ENCODE measurements around the gene SPSB1.

Gene SPSB1

DNA sequence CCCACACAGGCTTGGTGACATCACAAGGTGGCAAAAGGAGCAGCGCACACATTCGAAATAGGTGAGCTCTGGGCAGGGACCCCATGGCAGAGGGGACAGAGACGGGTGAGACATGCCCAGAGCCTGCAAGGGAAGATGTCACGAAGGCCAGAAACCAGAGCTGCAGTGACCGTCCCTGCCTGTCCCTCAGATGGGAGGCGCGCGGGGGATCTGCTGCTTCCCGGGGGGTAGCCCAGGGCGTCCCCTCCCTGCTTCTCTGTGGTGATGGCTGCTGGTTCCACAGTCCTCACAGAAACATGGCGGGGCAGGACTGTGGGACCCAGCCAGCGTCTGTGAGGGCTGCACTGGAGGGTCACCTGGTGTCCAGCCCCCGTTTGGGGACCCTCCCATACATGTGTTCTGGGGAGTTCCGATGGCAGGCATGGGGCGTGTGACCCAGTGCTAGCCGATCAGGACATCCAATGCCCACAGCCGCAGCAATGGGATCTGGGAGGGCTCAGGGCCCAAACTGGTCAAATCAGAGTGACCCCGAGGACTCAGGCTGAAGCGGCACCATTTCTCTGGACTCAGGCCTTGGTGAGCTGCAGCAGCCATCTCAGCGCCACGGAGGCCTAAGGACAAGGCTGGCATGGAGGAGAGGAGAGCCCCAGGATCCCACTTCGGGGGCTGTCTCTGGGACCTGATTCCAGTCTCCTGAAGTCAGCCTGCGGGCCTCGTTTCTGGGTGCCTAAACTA, 20.7 kb upstream of the SPSB1 start:
- no peak overlapping the region for H3K4me3 Mint-ChIP-seq
- no peaks in the 10 kb centered on the region for H3K9me3 Mint-ChIP-seq
- peak overlapping the region in 2 of 3 experiments; percentile 76 to 80 for H3K27ac Mint-ChIP-seq
- no peaks in the 10 kb centered on the region for H3K36me3 Mint-ChIP-seq (ENCODE audit: low read depth)
- TF ChIP-seq, protein P1, sequence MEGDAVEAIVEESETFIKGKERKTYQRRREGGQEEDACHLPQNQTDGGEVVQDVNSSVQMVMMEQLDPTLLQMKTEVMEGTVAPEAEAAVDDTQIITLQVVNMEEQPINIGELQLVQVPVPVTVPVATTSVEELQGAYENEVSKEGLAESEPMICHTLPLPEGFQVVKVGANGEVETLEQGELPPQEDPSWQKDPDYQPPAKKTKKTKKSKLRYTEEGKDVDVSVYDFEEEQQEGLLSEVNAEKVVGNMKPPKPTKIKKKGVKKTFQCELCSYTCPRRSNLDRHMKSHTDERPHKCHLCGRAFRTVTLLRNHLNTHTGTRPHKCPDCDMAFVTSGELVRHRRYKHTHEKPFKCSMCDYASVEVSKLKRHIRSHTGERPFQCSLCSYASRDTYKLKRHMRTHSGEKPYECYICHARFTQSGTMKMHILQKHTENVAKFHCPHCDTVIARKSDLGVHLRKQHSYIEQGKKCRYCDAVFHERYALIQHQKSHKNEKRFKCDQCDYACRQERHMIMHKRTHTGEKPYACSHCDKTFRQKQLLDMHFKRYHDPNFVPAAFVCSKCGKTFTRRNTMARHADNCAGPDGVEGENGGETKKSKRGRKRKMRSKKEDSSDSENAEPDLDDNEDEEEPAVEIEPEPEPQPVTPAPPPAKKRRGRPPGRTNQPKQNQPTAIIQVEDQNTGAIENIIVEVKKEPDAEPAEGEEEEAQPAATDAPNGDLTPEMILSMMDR (IDR thresholded peaks at IDR 0.05; ENCODE audit: unreplicated experiment in 3 of 3): no peak
- H3K4me1 Mint-ChIP-seq: peaks cover 50% of the 10 kb centered on the region
- peaks cover 7% of the 10 kb centered on the region for H3K27me3 Mint-ChIP-seq (ENCODE audit: low read depth)

- Mint-ChIP-seq H3K9me3 (no peaks in the 10 kb centered on the region), H3K27me3 (ENCODE audit: low read depth) (peaks cover 7% of the 10 kb centered on the region), H3K36me3 (ENCODE audit: low read depth) (no peaks in the 10 kb centered on the region), H3K4me3 (no peak overlapping the region), H3K27ac (no peak overlapping the region), H3K4me1 (peaks cover 46% of the 10 kb centered on the region)
- TF ChIP-seq, protein P1 (IDR thresholded peaks at IDR 0.05; ENCODE audit: unreplicated experiment in 3 of 3): no peak
Measured at GRCh38 chr1:9273177-9273576, 19.5 kb upstream of the SPSB1 start.

GRCh38 chr1:9275161-9275560, 17.5 kb upstream of the SPSB1 start:
- H3K4me1 Mint-ChIP-seq: peaks cover 56% of the 10 kb centered on the region
- peaks cover 11% of the 10 kb centered on the region for H3K27me3 Mint-ChIP-seq (ENCODE audit: low read depth)
- TF ChIP-seq, protein P1 (IDR thresholded peaks at IDR 0.05; ENCODE audit: unreplicated experiment in 3 of 3): no peak
- H3K4me3 Mint-ChIP-seq: peak overlapping the region in 1 of 3 experiments; percentile 33
- peak overlapping the region in 1 of 3 experiments; percentile 4 for H3K27ac Mint-ChIP-seq
- no peaks in the 10 kb centered on the region for H3K36me3 Mint-ChIP-seq (ENCODE audit: low read depth)
- no peaks in the 10 kb centered on the region for H3K9me3 Mint-ChIP-seq

- Mint-ChIP-seq H3K4me1 (peaks cover 56% of the 10 kb centered on the region), H3K36me3 (ENCODE audit: low read depth) (no peaks in the 10 kb centered on the region), H3K4me3 (peak overlapping the region in 1 of 3 experiments; percentile 33), H3K27ac (peak overlapping the region in 1 of 3 experiments; percentile 4), H3K9me3 (no peaks in the 10 kb centered on the region), H3K27me3 (ENCODE audit: low read depth) (peaks cover 14% of the 10 kb centered on the region)
- TF ChIP-seq, protein P1 (IDR thresholded peaks at IDR 0.05; ENCODE audit: unreplicated experiment in 3 of 3): no peak
Measured at GRCh38 chr1:9275567-9276034, 17.1 kb upstream of the SPSB1 start.

- Mint-ChIP-seq H3K27ac (no peak overlapping the region), H3K9me3 (peaks cover 4% of the 10 kb centered on the region), H3K4me1 (peaks cover 47% of the 10 kb centered on the region), H3K36me3 (ENCODE audit: low read depth) (no peaks in the 10 kb centered on the region), H3K27me3 (ENCODE audit: low read depth) (peaks cover 14% of the 10 kb centered on the region), H3K4me3 (no peak overlapping the region)
- TF ChIP-seq, protein P1 (IDR thresholded peaks at IDR 0.05; ENCODE audit: unreplicated experiment in 3 of 3): no peak
Measured at GRCh38 chr1:9278116-9278515, 14.6 kb upstream of the SPSB1 start.

All from nephron (organoid).